Measurements from ENCODE around the gene KRTAP21-3. TPM values are rescaled to one million over a fixed set of nuclear protein-coding genes. Genes with fewer than 3 reads are reported as not detected.
"Not testable (repeated sequence)": the region's sequence is repeated elsewhere in the genome, so short reads cannot be mapped to it uniquely, and the experiment has no call there.

The KRTAP21-3 gene, protein sequence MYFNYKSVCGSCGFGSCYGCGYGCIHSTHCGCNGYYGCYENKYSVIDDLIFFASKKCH
- not detected for total RNA-seq

DNA sequence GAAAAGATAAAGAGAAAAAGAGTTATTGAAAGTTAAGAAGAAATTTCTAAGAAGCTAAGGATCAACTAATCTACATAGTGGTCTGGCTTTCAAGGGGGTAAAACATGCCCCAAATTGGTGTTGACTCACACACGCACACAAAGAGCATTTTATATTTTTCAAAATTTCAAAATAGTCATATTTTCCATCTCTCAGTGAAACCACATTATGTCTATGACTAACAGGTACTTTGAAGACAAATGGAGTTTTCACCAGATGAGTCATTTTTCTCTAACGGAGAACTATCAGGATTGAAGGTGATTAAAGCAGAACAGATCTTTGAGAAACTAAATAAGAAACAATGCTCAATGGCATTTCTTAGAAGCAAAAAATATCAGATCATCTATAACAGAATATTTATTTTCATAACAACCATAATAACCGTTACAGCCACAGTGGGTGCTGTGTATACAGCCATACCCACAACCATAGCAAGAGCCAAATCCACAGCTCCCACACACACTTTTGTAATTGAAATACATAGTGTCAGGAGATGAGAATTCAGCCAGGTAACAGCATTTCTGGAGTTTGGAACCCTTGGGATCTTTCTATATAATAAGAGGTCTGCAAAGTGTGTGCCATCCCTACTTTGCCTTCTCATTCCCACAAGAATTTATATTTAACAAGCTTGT, at the start of gene KRTAP21-3:
Gene KRTAP21-3, minus strand, starts transcription at position 539 of the 671 bp plus-strand sequence. Its CDS starts 18 bp downstream, at position 521.
- DNase-seq (ENCODE audit: low read depth in 2 of 3, low spot score in 2 of 3): no peak

DNA sequence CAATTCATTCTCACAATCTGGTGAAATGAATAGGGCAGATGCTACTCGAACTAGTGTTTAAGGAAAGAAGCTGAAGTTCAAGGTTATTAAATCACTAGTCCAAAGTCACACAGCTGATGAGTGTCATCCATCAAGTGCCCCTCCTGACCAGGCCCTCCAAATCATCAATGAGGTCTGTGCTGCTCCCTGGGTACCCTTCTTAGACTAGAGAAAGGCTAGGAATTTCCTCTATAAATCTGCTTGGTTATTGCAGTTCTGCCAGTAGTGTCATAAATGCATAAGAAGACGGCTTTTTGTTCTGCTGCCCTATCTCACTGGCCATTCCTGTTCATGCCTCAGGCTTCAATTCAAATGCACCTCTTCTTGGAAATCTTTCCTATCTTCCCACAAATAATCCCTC, 42.2 kb upstream of the KRTAP21-3 start:
- DNase-seq (ENCODE audit: low read depth in 2 of 3, low spot score in 2 of 3): no peak

DNA sequence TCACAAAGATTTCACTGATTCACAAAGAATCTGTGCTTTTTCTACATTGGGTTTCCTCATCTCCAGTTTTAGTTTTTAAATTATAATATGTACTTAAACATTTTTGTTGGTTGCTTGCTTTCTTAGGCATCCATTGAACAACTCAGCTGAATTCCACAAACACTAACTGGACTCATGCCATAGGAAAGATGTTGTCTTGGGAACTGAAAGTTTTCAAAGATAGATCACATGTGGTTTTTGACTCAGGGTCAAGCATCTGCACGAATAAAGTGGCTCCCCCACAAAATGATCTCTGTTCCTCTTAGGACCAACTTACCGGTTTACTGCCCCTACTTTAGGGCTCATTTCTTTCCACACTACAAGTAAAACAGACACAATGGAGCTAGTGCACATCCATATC, 39.7 kb upstream of the KRTAP21-3 start:
- DNase-seq (ENCODE audit: low read depth in 2 of 3, low spot score in 2 of 3): no peak

DNA sequence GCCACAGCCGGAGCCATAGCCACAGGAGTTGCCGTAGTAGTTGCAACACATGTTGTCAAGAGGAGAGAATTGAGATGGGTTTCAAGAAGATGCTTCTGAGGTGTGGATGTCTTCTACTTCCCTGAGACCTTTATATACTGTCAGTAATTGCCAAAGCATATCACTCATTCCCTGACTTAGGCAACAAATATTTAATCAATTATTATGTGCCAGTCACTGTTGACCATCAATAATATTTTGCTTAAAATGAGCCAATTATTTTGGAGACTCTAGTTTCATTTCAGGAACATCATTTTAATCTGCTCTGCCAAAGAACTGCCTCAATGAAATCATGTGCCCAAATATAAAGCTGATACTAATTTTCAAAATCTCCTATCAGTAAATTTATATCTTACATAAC, 36.8 kb upstream of the KRTAP21-3 start, which contains the start of gene KRTAP21-1:
Gene KRTAP21-1, minus strand, starts transcription at position 101 of the 400 bp plus-strand sequence. Its CDS starts 50 bp downstream, at position 51.
- DNase-seq (ENCODE audit: low read depth in 2 of 3, low spot score in 2 of 3): not testable (repeated sequence)

DNA sequence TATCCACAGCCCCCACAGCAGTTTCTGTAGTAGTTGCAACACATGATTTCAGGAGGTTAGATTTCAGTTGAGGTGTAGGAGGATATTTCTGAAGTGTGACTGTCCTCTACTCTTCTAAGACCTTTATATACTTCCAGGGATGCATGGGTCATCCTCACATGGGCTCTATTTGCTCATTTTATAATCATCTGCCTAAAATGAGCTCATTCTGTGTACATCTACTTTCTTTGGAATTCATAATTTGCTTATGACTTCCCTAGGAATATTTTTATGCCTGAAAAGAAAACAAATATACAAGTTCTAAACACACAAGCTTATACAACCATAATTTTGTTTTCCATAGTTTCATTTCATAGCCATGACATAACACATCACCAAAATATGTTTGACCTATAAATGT, 28.6 kb upstream of the KRTAP21-3 start, which contains the start of gene KRTAP21-2:
Gene KRTAP21-2, minus strand, starts transcription at position 101 of the 400 bp plus-strand sequence. Its CDS starts 57 bp downstream, at position 44.
- no peak for DNase-seq (ENCODE audit: low read depth in 2 of 3, low spot score in 2 of 3)

DNA sequence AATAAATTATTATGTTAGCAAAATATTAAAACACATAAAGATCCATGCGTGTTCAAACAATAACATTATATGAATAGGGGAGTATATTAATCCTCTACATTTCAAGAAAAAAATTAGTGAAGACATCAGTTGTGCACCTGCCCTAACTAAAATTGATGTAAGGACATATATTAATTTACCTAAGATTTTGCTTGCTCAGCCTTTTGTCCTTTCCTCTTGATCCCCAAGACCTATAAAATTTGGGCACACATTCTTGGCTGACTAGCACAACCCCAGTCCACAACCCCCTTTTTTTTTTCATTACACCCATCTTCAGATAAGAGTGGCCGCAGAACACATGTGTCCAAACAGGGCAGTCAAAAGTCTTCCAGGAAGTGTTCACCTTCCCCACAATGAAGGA, 21.9 kb upstream of the KRTAP21-3 start:
- DNase-seq (ENCODE audit: low read depth in 2 of 3, low spot score in 2 of 3): no peak

DNA sequence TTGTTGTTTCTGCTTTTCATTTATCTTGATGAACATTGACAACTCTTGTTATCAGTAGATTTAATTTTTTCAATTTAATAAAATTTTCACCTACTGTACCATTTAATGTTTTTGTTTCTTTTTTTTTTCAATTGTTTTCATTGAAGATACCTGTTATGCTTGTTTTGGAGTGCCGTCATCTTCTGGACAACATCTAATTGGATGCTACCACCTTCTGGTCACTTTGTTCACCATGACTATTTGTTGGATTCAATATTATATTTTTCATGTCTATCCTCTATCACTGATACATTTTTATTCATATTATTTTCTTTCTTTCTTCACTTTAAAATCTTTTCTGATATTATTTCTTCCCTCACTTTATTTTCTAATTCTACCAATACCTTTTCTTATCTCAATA, 14.4 kb upstream of the KRTAP21-3 start:
- DNase-seq (ENCODE audit: low read depth in 2 of 3, low spot score in 2 of 3): no peak

DNA sequence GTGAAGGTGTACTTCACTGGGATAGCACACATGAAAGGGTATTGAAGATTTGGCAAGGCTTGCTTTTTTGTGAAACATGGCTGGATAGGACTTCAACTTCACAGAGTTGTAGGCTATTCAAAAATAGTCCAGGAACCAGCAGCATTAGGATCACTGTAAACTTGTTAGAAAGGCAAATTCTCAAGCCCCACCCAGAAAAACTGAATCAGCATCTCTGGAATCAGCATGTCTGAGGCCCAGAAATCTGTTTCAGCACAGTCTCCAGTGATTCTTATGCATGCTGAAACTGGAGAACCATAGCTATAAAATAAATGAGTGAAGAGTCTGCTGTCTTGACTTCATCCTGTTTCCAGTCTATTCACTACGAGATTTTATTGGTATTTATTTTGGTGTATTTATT, 8.1 kb upstream of the KRTAP21-3 start:
- DNase-seq (ENCODE audit: low read depth in 2 of 3, low spot score in 2 of 3): no peak

DNA sequence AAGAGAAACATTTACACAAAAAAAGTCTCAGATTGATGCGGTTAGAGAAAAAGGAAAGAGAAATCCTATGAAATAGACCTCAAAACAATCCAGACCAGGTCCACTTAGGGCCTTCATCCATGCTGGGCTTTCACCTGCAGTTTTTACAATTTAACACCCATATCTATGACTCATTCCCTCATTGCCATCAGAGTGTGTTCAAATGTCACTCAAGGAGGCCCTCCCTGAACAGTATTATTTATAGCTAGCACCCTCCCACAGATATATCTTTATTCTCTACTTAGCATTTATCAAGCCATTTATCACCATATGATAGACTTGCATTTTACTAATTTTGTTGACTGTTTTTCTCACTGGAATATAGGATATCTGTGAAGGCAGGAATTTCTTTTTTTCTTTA, 824 bp upstream of the KRTAP21-3 start:
- DNase-seq (ENCODE audit: low read depth in 2 of 3, low spot score in 2 of 3): no peak

DNA sequence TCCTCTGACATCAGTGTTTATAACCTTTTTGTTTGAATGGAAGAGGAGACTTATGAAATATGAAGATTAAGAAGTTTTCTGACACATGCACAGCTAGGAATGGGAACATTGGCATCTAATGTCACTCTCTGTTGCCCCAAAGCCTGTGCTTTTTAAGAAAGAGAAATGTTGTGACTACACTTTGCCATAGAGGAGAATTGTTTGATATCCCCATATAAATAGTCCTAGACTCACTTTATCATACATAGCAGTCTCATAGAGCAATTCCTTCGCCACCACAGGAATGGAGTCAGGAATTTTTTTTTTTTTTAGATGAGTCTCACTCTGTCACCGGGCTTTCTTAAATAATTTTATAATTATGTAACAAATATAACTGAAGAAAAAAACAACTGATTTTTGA, 1.5 kb downstream of the KRTAP21-3 start:
- no peak for DNase-seq (ENCODE audit: low read depth in 2 of 3, low spot score in 2 of 3)

DNA sequence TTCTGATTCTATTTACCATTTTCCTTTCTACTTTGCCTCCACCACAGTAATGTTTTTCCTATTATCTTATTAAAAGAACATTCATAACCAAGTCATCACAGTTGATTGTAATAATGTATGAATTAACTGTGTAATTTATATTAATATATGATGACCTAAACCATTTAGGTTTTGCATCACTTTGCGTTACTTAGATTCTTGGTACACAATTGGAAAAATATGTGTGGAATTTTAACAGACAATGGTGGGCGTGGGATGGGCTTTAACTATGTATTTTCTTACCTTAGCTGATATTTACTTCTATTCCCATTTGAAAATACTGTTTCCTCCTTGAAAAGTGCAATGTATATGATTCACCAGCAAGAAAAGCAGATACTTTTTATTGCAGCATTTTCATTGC, 3.6 kb downstream of the KRTAP21-3 start:
- no peak for DNase-seq (ENCODE audit: low read depth in 2 of 3, low spot score in 2 of 3)

DNA sequence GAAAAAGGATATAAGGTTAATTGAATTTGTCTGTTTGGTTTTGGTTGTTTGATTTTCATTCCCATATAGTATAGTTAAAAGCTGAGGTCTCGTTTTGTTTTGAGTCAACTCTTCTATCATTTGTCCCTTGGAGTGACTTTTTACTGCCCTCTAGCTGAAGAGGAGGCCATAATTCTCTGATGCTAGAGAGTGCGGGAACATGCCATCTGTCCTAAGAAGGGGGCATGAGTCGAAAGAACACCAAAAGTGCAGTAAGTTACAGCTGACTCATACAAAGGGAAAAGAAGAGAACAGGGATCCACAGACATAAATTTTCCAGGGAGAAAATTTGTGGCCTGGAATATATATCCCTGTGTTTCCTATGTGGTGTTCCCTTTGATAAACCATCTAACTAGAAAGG, 4.1 kb downstream of the KRTAP21-3 start:
- DNase-seq (ENCODE audit: low read depth in 2 of 3, low spot score in 2 of 3): no peak

DNA sequence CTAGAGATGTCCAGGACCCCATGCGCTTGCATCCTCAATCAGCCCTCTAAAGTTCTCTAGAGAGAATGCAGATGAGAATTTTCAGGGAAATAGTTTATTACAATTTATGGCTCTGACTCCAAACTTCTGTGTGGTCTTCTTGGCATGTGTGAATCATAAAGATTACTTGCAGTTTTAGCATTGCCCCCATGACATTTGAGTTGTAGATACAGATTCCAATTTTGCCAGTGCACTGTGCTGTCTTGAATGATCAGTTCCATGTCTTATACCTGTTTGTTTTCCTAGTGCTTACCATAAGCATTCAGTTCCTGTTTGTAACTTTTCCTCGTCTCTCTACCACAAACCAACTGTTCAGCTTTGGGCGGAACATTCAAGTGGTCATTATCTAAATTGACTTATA, 4.8 kb downstream of the KRTAP21-3 start:
- DNase-seq (ENCODE audit: low read depth in 2 of 3, low spot score in 2 of 3): no peak

DNA sequence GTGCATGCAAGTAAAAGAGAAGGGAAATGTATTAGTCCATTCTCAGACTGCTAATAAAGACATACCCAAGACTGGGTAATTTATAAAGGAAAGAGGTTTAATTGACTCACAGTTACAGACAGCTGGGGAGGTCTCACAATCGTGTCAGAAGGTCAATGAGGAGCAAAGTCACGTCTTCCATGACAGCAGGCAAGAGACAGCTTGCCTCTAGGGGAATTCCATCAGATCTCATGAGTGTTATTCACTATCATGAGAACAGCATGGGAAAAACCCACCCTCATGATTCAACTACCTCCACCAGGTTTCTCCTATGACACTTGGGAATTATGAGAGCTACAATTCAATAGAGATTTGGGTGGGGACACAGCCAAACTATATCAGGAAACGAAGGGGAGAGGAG, 8.1 kb downstream of the KRTAP21-3 start:
- no peak for DNase-seq (ENCODE audit: low read depth in 2 of 3, low spot score in 2 of 3)

DNA sequence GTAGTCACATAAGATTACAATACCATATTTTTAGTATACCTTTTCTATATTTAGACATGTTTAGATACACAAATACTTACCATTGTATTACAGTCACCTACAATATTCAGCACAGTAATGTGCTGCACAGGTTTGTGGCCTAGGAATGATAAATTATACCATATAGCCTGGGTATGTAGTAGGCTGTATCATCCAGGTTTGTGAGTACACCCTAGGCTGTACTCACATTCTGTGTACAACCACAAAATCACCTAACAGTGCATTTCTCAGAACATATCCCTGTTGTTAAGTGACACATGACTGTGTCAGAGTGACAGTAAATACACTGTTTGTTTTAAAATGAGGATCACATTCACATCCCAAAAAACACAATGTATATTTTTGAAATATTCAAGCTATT, 11.2 kb downstream of the KRTAP21-3 start:
- no peak for DNase-seq (ENCODE audit: low read depth in 2 of 3, low spot score in 2 of 3)

DNA sequence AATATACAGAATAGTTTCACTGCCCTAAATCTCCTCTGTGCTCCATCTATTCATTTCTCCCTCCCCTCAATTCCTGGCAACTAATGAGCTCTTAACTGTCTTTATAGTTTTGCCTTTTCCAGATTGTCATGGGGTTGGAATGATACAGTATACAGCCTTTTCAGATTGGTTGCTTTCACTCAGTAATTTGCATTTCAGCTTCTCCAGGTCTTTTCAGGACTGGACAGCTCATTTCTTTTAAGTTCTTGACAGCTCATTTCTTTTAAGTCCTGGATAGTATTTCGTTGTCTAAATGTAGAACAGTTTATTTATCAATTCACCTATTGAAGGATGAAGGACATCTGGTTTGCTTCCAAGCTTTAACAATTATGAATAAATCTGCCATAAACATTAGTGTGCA, 22.6 kb downstream of the KRTAP21-3 start:
- DNase-seq (ENCODE audit: low read depth in 2 of 3, low spot score in 2 of 3): no peak

DNA sequence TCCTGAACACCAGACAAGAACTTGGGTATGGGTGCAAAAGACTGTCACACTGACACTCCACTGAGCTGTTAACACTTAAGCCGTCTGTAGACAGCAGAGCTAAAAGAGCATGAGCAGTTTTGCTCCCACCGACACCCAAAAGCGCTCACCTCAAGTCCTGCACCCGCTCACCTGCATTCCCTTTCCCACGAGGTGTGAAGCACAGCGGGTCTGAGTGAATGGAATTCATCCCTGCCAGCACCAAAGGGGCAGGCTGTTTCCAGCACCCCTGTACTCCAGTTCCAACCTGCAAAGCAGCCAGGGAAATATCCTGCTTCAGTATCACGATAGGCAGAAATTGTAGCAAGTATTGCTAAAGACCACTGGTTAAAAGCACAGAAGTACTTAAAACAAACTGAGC, 28.8 kb downstream of the KRTAP21-3 start:
- DNase-seq (ENCODE audit: low read depth in 2 of 3, low spot score in 2 of 3): no peak

DNA sequence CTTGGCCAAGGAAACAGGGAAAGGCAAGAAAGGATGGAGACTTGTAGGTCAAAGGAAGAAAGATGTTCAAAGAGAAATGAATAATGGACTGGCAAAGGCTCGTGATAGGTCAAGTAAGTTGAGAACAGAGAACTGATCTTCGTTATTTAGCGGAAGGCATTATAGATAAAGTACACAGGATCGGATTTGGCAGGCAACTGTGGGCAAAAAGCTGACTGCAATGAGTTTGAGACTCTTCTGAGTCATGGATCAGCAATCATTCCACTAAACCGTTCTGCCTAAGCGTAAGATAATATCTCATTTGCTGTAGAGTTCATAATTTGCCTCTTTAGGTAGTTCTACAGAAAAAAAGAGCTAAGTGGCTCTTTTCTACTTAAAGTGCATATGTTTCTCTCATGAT, 34.1 kb downstream of the KRTAP21-3 start:
- DNase-seq (ENCODE audit: low read depth in 2 of 3, low spot score in 2 of 3): no peak

DNA sequence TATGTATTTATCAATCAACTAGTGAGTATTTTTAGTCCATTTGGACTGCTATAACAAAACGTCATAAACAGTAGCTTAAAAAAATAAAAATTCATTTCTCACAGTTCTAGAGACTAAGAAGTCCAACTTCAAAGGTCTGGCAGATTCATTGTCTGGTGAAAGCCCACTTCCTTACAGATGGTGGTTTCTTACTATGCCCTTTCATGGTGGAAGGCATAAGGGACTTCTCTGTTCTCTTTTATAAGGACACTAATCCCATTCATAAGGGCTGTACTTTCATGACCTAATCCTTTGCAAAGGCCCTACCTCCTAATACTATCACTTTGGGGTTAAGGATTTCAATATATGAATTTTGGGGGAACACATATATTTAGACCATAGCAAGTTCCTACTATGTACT, 38.0 kb downstream of the KRTAP21-3 start:
- DNase-seq (ENCODE audit: low read depth in 2 of 3, low spot score in 2 of 3): no peak

DNA sequence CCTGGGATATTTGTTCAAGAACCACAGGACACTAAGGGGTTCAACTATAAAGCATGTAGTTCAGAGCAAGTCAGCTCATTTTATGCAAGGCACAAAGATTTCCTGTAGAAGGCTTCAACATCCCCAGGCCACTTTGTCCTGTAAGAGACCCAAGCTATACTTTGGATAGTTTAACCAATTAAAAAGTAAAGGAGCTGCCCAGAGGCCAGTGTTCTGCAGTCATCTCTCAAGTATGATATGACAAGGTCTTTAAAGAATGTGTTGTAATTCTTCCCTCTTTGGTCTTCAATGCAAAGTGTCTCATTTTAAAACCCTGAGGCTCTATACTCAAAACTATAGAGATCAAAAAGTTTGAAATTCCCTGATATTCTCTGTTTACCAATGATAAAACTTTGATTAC, 41.8 kb downstream of the KRTAP21-3 start:
- DNase-seq (ENCODE audit: low read depth in 2 of 3, low spot score in 2 of 3): no peak

DNA sequence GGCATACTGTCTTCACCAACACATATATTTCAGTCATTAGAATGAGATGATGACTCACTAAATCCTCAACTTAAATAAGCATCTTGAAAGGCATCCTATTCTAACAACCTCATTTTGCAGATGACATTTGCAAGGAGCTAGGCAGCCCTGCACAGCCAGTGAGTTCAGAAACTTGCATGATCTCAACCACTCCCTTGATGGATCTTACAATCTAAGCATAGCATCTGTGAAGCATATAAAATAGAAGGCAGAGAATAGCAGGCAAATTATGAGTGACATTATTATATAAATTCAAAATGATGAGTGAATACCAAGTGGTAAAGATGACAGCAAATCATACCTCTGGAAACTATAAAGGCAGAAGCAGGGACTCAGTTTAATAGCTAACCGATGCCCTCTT, 44.3 kb downstream of the KRTAP21-3 start:
- no peak for DNase-seq (ENCODE audit: low read depth in 2 of 3, low spot score in 2 of 3)

DNA sequence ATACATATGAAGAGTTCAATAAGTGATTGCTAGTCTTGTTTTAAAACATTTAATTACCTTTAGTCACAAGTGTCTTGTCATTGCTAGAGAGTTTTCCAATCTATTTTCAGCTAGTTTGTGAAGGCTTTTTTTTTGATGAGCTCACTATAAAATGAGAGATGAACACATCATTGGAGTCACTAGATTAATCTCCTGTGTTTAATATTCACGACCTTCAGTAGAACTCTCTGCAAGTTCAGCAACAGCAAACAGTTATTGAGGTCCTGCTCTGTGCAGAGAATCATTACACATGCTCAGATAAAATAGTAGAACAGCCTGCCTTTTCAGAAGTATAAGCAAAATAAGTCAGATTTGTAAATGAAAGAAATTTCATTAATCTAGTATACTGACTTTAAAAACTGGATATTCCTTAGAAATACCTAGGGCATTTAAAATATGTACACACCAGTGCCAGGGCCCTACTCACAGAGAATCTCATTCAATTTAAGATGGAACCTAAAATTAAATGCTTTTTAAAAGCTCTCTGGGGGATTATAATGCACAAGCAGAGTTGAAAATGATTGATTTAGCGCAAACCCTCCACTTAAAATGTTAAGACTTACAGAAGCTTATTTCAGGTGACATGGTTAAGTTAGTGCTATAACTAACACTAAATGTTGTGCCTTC, 45.5 kb downstream of the KRTAP21-3 start:
- no peak for DNase-seq (ENCODE audit: low read depth in 2 of 3, low spot score in 2 of 3)
